Measurements from ENCODE around the gene DPP8. TPM values are rescaled to one million over a fixed set of nuclear protein-coding genes. Genes with fewer than 3 reads are reported as not detected.

The DPP8 gene
- polyA plus RNA-seq, 1 donor = 35.0 TPM

- no peak overlapping the region for H3K4me3 ChIP-seq (ENCODE audit: low read length)
- DNase-seq = no peak
- H3K9me3 ChIP-seq (ENCODE audit: control insufficient read depth, low read depth, low read length) = no peaks in the 10 kb centered on the region
- H3K4me1 ChIP-seq (ENCODE audit: control insufficient read depth, insufficient read depth, low read length) = no peaks in the 10 kb centered on the region
- H3K27ac ChIP-seq (ENCODE audit: low read length) = no peak overlapping the region
- no peaks in the 10 kb centered on the region for H3K27me3 ChIP-seq (ENCODE audit: control insufficient read depth, insufficient read depth, low read length)
- H3K36me3 ChIP-seq (ENCODE audit: control insufficient read depth, insufficient read depth, low read length) = no peaks in the 10 kb centered on the region
- WGBS (ENCODE audit: insufficient coverage, low lambda C conversion rate) = no CpG with 5 or more reads among the region's 1 CpG
Measured at GRCh38 chr15:65525622-65526021, 8.1 kb upstream of the DPP8 start.

GRCh38 chr15:65524226-65524625 lies 6.7 kb upstream of the DPP8 start:
- Histone ChIP-seq H3K4me3 (ENCODE audit: low read length) (no peak overlapping the region), H3K36me3 (ENCODE audit: control insufficient read depth, insufficient read depth, low read length) (no peaks in the 10 kb centered on the region), H3K27ac (ENCODE audit: low read length) (no peak overlapping the region), H3K27me3 (ENCODE audit: control insufficient read depth, insufficient read depth, low read length) (no peaks in the 10 kb centered on the region), H3K9me3 (ENCODE audit: control insufficient read depth, low read depth, low read length) (no peaks in the 10 kb centered on the region), H3K4me1 (ENCODE audit: control insufficient read depth, insufficient read depth, low read length) (no peaks in the 10 kb centered on the region)
- DNase-seq = no peak
- 55% methylated on average over 4 of the region's 10 CpGs for WGBS (ENCODE audit: insufficient coverage, low lambda C conversion rate)

GRCh38 chr15:65521350-65521749 lies 3.9 kb upstream of the DPP8 start:
- H3K36me3 ChIP-seq (ENCODE audit: control insufficient read depth, insufficient read depth, low read length) = no peaks in the 10 kb centered on the region
- peaks cover 1% of the 10 kb centered on the region for H3K4me1 ChIP-seq (ENCODE audit: control insufficient read depth, insufficient read depth, low read length)
- no peak for DNase-seq
- WGBS (ENCODE audit: insufficient coverage, low lambda C conversion rate) = 67% methylated on average over 2 of the region's 7 CpGs
- peaks cover 4% of the 10 kb centered on the region for H3K9me3 ChIP-seq (ENCODE audit: control insufficient read depth, low read depth, low read length)
- no peak overlapping the region for H3K4me3 ChIP-seq (ENCODE audit: low read length)
- no peaks in the 10 kb centered on the region for H3K27me3 ChIP-seq (ENCODE audit: control insufficient read depth, insufficient read depth, low read length)
- H3K27ac ChIP-seq (ENCODE audit: low read length) = no peak overlapping the region

- WGBS (ENCODE audit: insufficient coverage, low lambda C conversion rate) = 100% methylated on average over 3 of the region's 4 CpGs
- H3K4me1 ChIP-seq (ENCODE audit: control insufficient read depth, insufficient read depth, low read length) = peaks cover 7% of the 10 kb centered on the region
- DNase-seq = no peak
Measured at GRCh38 chr15:65518633-65519285, 1.3 kb upstream of the DPP8 start.

DNA sequence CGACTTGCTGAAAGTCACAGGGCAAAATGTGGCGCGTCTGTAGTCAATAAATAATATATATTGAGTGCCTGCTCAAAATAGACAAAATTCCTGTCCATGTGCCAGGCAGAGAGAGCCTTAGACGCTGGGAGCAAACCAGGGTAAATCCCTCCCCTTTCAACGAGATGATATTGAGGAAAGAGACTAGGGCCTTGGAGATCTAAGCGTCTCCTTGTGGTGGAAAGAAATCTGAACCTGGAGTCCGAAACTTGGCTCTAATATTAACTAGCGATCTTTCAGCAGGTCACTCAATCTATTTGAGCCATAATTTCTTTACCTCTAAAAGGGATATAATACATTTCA lies 348 bp upstream of the DPP8 start:
- H3K36me3 ChIP-seq (ENCODE audit: control insufficient read depth, insufficient read depth, low read length) = peaks cover 2% of the 10 kb centered on the region
- WGBS (ENCODE audit: insufficient coverage, low lambda C conversion rate) = 70% methylated on average over 2 of the region's 8 CpGs
- peaks cover 7% of the 10 kb centered on the region for H3K4me1 ChIP-seq (ENCODE audit: control insufficient read depth, insufficient read depth, low read length)
- H3K4me3 ChIP-seq (ENCODE audit: low read length) = peak overlapping the region; percentile 98
- peak overlapping the region; percentile 94 for H3K27ac ChIP-seq (ENCODE audit: low read length)
- peaks cover 4% of the 10 kb centered on the region for H3K9me3 ChIP-seq (ENCODE audit: control insufficient read depth, low read depth, low read length)
- DNase-seq = no peak
- no peaks in the 10 kb centered on the region for H3K27me3 ChIP-seq (ENCODE audit: control insufficient read depth, insufficient read depth, low read length)

More at GRCh38 chr15:65518633-65519285, 1.3 kb upstream of the DPP8 start:
- Histone ChIP-seq H3K27me3 (ENCODE audit: control insufficient read depth, insufficient read depth, low read length) (no peaks in the 10 kb centered on the region), H3K36me3 (ENCODE audit: control insufficient read depth, insufficient read depth, low read length) (peaks cover 2% of the 10 kb centered on the region), H3K4me3 (ENCODE audit: low read length) (no peak overlapping the region), H3K9me3 (ENCODE audit: control insufficient read depth, low read depth, low read length) (peaks cover 4% of the 10 kb centered on the region), H3K27ac (ENCODE audit: low read length) (no peak overlapping the region)

DNA sequence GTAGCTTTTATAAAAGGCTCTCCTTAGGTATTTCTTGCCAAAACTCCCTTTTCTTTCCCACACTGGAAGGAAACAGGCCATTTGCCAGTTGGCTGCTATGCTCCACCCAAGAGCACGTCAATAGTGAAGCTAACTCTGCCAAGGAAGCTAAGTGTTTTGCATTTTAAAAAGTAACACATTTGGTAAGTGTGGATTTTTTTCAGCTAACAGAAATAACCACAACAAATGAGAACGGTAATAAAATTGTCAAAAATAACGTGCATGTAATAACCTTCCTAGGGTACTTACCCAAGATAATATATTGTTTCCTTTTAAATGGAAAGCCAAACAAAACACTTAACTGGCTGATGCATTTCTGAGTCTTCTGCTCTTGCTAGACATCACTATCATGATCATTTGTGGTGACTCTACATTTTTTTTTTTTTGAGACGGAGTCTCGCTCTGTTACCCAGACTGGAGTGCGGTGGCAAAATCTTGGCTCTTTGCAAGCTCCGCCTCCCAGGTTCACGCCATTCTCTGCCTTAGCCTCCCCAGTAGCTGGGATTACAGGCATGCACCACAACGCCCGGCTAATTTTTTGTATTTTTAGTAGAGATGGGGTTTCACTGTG lies 4.6 kb downstream of the DPP8 start:
- Histone ChIP-seq H3K27ac (ENCODE audit: low read length) (no peak overlapping the region), H3K9me3 (ENCODE audit: control insufficient read depth, low read depth, low read length) (peaks cover 4% of the 10 kb centered on the region), H3K4me3 (ENCODE audit: low read length) (no peak overlapping the region), H3K4me1 (ENCODE audit: control insufficient read depth, insufficient read depth, low read length) (peaks cover 7% of the 10 kb centered on the region), H3K27me3 (ENCODE audit: control insufficient read depth, insufficient read depth, low read length) (no peaks in the 10 kb centered on the region), H3K36me3 (ENCODE audit: control insufficient read depth, insufficient read depth, low read length) (peaks cover 23% of the 10 kb centered on the region)
- WGBS (ENCODE audit: insufficient coverage, low lambda C conversion rate) = 88% methylated on average over 3 of the region's 10 CpGs
- no peak for DNase-seq

GRCh38 chr15:65512189-65512588 lies 5.3 kb downstream of the DPP8 start:
- 100% methylated on average over 2 of the region's 5 CpGs for WGBS (ENCODE audit: insufficient coverage, low lambda C conversion rate)
- no peak overlapping the region for H3K27ac ChIP-seq (ENCODE audit: low read length)
- peaks cover 7% of the 10 kb centered on the region for H3K4me1 ChIP-seq (ENCODE audit: control insufficient read depth, insufficient read depth, low read length)
- H3K36me3 ChIP-seq (ENCODE audit: control insufficient read depth, insufficient read depth, low read length) = peaks cover 27% of the 10 kb centered on the region
- no peak overlapping the region for H3K4me3 ChIP-seq (ENCODE audit: low read length)
- H3K27me3 ChIP-seq (ENCODE audit: control insufficient read depth, insufficient read depth, low read length) = no peaks in the 10 kb centered on the region
- peaks cover under 1% of the 10 kb centered on the region for H3K9me3 ChIP-seq (ENCODE audit: control insufficient read depth, low read depth, low read length)
- no peak for DNase-seq

GRCh38 chr15:65509321-65509720 lies 8.2 kb downstream of the DPP8 start:
- Histone ChIP-seq H3K9me3 (ENCODE audit: control insufficient read depth, low read depth, low read length) (no peaks in the 10 kb centered on the region), H3K4me1 (ENCODE audit: control insufficient read depth, insufficient read depth, low read length) (no peaks in the 10 kb centered on the region), H3K36me3 (ENCODE audit: control insufficient read depth, insufficient read depth, low read length) (peaks cover 36% of the 10 kb centered on the region), H3K27me3 (ENCODE audit: control insufficient read depth, insufficient read depth, low read length) (no peaks in the 10 kb centered on the region), H3K4me3 (ENCODE audit: low read length) (no peak overlapping the region), H3K27ac (ENCODE audit: low read length) (no peak overlapping the region)
- WGBS (ENCODE audit: insufficient coverage, low lambda C conversion rate) = 100% methylated on average over 2 of the region's 2 CpGs
- no peak for DNase-seq

DNA sequence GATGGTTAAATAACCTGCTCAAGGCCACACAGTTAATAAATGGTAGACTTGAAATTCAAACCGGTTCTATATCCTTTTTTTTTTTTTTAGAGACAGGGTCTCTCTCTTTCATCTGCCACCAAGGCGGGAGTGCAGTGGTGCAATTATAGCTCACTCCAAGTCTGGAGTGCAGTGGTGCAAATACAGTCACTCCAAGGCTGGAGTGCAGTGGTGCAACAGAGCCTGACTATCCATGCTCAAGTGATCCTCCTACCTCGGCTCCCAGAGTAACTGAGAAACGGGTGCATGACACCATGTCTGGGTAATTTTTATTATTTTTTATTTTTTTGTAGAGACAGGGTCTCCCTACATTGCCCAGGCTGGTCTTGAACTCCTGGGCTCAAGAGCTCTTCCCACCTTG lies 23.4 kb downstream of the DPP8 start:
- Histone ChIP-seq H3K27me3 (ENCODE audit: control insufficient read depth, insufficient read depth, low read length) (no peaks in the 10 kb centered on the region), H3K4me1 (ENCODE audit: control insufficient read depth, insufficient read depth, low read length) (no peaks in the 10 kb centered on the region), H3K4me3 (ENCODE audit: low read length) (no peak overlapping the region), H3K9me3 (ENCODE audit: control insufficient read depth, low read depth, low read length) (no peaks in the 10 kb centered on the region), H3K27ac (ENCODE audit: low read length) (no peak overlapping the region), H3K36me3 (ENCODE audit: control insufficient read depth, insufficient read depth, low read length) (peaks cover 57% of the 10 kb centered on the region)
- DNase-seq = no peak
- no CpG with 5 or more reads among the region's 4 CpGs for WGBS (ENCODE audit: insufficient coverage, low lambda C conversion rate)

DNA sequence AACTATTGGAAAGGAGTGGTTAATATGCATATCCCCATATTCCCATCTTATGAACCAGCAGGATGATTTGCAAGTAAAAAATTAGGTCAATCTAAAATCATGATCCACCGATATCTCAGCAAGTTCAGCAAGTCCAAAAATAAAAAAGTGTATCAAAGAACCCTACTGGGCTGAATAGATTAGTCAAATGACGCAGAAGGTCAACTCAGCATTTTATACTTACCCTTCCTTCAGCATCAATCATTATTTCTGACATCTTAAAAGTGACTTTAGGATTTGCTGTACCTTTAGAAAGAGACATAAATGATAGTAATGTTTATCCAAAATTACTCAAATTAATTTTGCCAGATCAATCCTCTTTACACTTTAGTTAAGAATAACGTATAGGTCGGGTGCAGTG lies 32.6 kb downstream of the DPP8 start:
- 100% methylated on average over 1 of the region's 4 CpGs for WGBS (ENCODE audit: insufficient coverage, low lambda C conversion rate)
- no peak for DNase-seq
- H3K4me3 ChIP-seq (ENCODE audit: low read length) = no peak overlapping the region
- H3K27me3 ChIP-seq (ENCODE audit: control insufficient read depth, insufficient read depth, low read length) = no peaks in the 10 kb centered on the region
- peaks cover 52% of the 10 kb centered on the region for H3K36me3 ChIP-seq (ENCODE audit: control insufficient read depth, insufficient read depth, low read length)
- H3K4me1 ChIP-seq (ENCODE audit: control insufficient read depth, insufficient read depth, low read length) = no peaks in the 10 kb centered on the region
- H3K27ac ChIP-seq (ENCODE audit: low read length) = no peak overlapping the region
- H3K9me3 ChIP-seq (ENCODE audit: control insufficient read depth, low read depth, low read length) = no peaks in the 10 kb centered on the region

DNA sequence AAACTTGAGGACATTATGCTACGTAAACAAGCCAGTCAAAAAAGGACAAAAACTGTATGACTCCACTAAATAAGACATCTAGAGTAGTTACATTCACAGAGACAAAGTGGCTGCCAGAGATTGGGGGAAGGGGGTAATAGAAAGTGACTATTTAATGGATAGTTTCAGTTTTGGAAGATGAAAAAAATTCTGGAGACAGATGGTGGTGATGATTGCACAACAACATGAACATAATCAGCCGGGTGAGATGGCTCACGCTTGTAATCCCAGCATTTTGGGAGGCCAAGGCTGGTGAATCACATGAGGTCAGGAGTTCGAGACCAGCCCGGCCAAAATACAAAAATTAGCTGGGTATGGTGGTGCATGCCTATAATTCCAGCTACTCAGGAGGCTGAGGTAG lies 40.6 kb downstream of the DPP8 start:
- Histone ChIP-seq H3K27ac (ENCODE audit: low read length) (no peak overlapping the region), H3K36me3 (ENCODE audit: control insufficient read depth, insufficient read depth, low read length) (peaks cover 60% of the 10 kb centered on the region), H3K27me3 (ENCODE audit: control insufficient read depth, insufficient read depth, low read length) (no peaks in the 10 kb centered on the region), H3K4me3 (ENCODE audit: low read length) (no peak overlapping the region), H3K9me3 (ENCODE audit: control insufficient read depth, low read depth, low read length) (no peaks in the 10 kb centered on the region), H3K4me1 (ENCODE audit: control insufficient read depth, insufficient read depth, low read length) (no peaks in the 10 kb centered on the region)
- no peak for DNase-seq
- 100% methylated on average over 1 of the region's 5 CpGs for WGBS (ENCODE audit: insufficient coverage, low lambda C conversion rate)

Measured in large intestine (tissue), 3 donors.